ENCODE results near the gene GHDC. TPM values are rescaled to one million over a fixed set of nuclear protein-coding genes. Genes with fewer than 3 reads are reported as not detected.
"Not testable (repeated sequence)": the region's sequence is repeated elsewhere in the genome, so short reads cannot be mapped to it uniquely, and the experiment has no call there.

GHDC gene
- total RNA-seq, 1 experiment from 2014 or later = 8.5 TPM

GRCh38 chr17:42210046-42210445 is 15.8 kb upstream of the GHDC start:
- Histone ChIP-seq H2BK20ac (ENCODE audit: low read depth, low read length, poor library complexity, severe bottlenecking) (no peak overlapping the region), H3T11ph (ENCODE audit: low read length) (no peak overlapping the region), H4K8ac (replicated peaks; ENCODE audit: insufficient read length, low read depth, low read length) (no peak overlapping the region), H3K56ac (ENCODE audit: insufficient read length, low read depth, low read length) (no peak overlapping the region), H2BK12ac (ENCODE audit: insufficient read length, low read depth, low read length) (no peak overlapping the region), H2AFZ (ENCODE audit: low read length) (no peak overlapping the region), H3K4ac (ENCODE audit: low read depth, low read length) (no peak overlapping the region), H3K27ac (ENCODE audit: insufficient read length, low read depth, low read length) (no peak overlapping the region), H3K79me2 (ENCODE audit: insufficient read depth, low read length) (no peaks in the 10 kb centered on the region), H2BK15ac (ENCODE audit: low read depth, low read length) (no peak overlapping the region), H3K4me2 (ENCODE audit: insufficient read depth, insufficient read length, low read length) (no peak overlapping the region), H3K14ac (ENCODE audit: insufficient read depth, low read length) (no peak overlapping the region), H3K23ac (ENCODE audit: insufficient read length, low read depth, low read length) (no peak overlapping the region), H3K23me2 (ENCODE audit: insufficient read length, low read depth, low read length, poor library complexity, severe bottlenecking) (no peaks in the 10 kb centered on the region), H4K91ac (ENCODE audit: insufficient read length, low read depth, low read length) (no peak overlapping the region), H2BK5ac (ENCODE audit: insufficient read length, low read length) (no peak overlapping the region), H4K20me1 (ENCODE audit: control insufficient read depth, insufficient read depth, insufficient read length) (no peaks in the 10 kb centered on the region), H3K4me1 (ENCODE audit: insufficient read depth, low read length) (no peaks in the 10 kb centered on the region), H3K27me3 (ENCODE audit: insufficient read depth, low read length) (no peaks in the 10 kb centered on the region), H3K9me3 (ENCODE audit: control insufficient read depth, low read depth, low read length) (no peaks in the 10 kb centered on the region), H3K18ac (ENCODE audit: insufficient read length, low read depth, low read length) (no peak overlapping the region), H3K79me1 (ENCODE audit: insufficient read depth, low read depth, low read length, poor library complexity, severe bottlenecking) (no peaks in the 10 kb centered on the region), H4K5ac (ENCODE audit: insufficient read length, low read depth, low read length) (no peak overlapping the region), H2BK120ac (ENCODE audit: low read depth, low read length, poor library complexity, severe bottlenecking) (no peak overlapping the region), H3K9ac (ENCODE audit: extremely low read depth, insufficient read length, low read length) (no peak overlapping the region), H2AK5ac (ENCODE audit: insufficient read length, low read length) (no peak overlapping the region)
- TF ChIP-seq CTCF (conservative IDR thresholded peaks at IDR 0.05) = no peak
- Mint-ChIP-seq H3K27me3 (ENCODE audit: low read depth) (no peaks in the 10 kb centered on the region), H3K4me1 (no peaks in the 10 kb centered on the region), H3K9me3 (no peaks in the 10 kb centered on the region), H3K4me3 (no peak overlapping the region), H3K27ac (no peak overlapping the region), H3K36me3 (ENCODE audit: insufficient read depth in 1 of 3, low read depth in 3 of 3) (peaks cover 21 to 61% (median 61%) of the 10 kb centered on the region in 3 experiments; a peak in 6 of 7 replicates)
- no peak for DNase-seq
- WGBS (ENCODE audit: extremely low coverage, insufficient read length, low lambda C conversion rate) = no CpG with 5 or more reads among the region's 6 CpGs

- not testable (repeated sequence) for H3K27me3 ChIP-seq (ENCODE audit: insufficient read depth, low read length); H3K18ac ChIP-seq (ENCODE audit: insufficient read length, low read depth, low read length); H3K4me1 ChIP-seq (ENCODE audit: insufficient read depth, low read length); H4K5ac ChIP-seq (ENCODE audit: insufficient read length, low read depth, low read length); H3K79me1 ChIP-seq (ENCODE audit: insufficient read depth, low read depth, low read length, poor library complexity, severe bottlenecking); H4K20me1 ChIP-seq (ENCODE audit: control insufficient read depth, insufficient read depth, insufficient read length); H3K4me1 Mint-ChIP-seq; H3K9me3 Mint-ChIP-seq; H4K91ac ChIP-seq (ENCODE audit: insufficient read length, low read depth, low read length); H3K23ac ChIP-seq (ENCODE audit: insufficient read length, low read depth, low read length); H2BK20ac ChIP-seq (ENCODE audit: low read depth, low read length, poor library complexity, severe bottlenecking); H3K56ac ChIP-seq (ENCODE audit: insufficient read length, low read depth, low read length); H3K79me2 ChIP-seq (ENCODE audit: insufficient read depth, low read length); DNase-seq; H3K14ac ChIP-seq (ENCODE audit: insufficient read depth, low read length); H2AFZ ChIP-seq (ENCODE audit: low read length); H3K23me2 ChIP-seq (ENCODE audit: insufficient read length, low read depth, low read length, poor library complexity, severe bottlenecking); H2BK15ac ChIP-seq (ENCODE audit: low read depth, low read length); H4K8ac ChIP-seq (replicated peaks; ENCODE audit: insufficient read length, low read depth, low read length); H3K4me3 Mint-ChIP-seq; H3K9ac ChIP-seq (ENCODE audit: extremely low read depth, insufficient read length, low read length); H3K27ac Mint-ChIP-seq; H2BK5ac ChIP-seq (ENCODE audit: insufficient read length, low read length); H3K27me3 Mint-ChIP-seq (ENCODE audit: low read depth); H2BK12ac ChIP-seq (ENCODE audit: insufficient read length, low read depth, low read length); H3K4ac ChIP-seq (ENCODE audit: low read depth, low read length); H2BK120ac ChIP-seq (ENCODE audit: low read depth, low read length, poor library complexity, severe bottlenecking); H3K4me2 ChIP-seq (ENCODE audit: insufficient read depth, insufficient read length, low read length); H2AK5ac ChIP-seq (ENCODE audit: insufficient read length, low read length); H3T11ph ChIP-seq (ENCODE audit: low read length); H3K27ac ChIP-seq (ENCODE audit: insufficient read length, low read depth, low read length); H3K9me3 ChIP-seq (ENCODE audit: control insufficient read depth, low read depth, low read length)
- peaks cover 24 to 77% (median 71%) of the 10 kb centered on the region in 3 experiments; a peak in 6 of 7 replicates for H3K36me3 Mint-ChIP-seq (ENCODE audit: insufficient read depth in 1 of 3, low read depth in 3 of 3)
- no CpG with 5 or more reads among the region's 8 CpGs for WGBS (ENCODE audit: extremely low coverage, insufficient read length, low lambda C conversion rate)
Observed at GRCh38 chr17:42206153-42206612, 11.9 kb upstream of the GHDC start.
